HepG2 (cell line): Measurements from ENCODE around the gene NCOA6. TPM values are rescaled to one million over a fixed set of nuclear protein-coding genes. Genes with fewer than 3 reads are reported as not detected.

Experiments used
- AGO2 ChIP-seq: fragments of 200-400 bp; formaldehyde crosslinking; optimal IDR thresholded peaks from 2 replicates; pipeline ENCODE3; 2017; ENCODE audit warnings: mild to moderate bottlenecking, low read depth, low read length, moderate library complexity
- ARNTL ChIP-seq: sonication (generic); formaldehyde crosslinking; IDR thresholded peaks from 2 replicates; pipeline ENCODE4 v1.4.0; 2020; ENCODE audit warnings: mild to moderate bottlenecking, missing genetic modification reagents
- FOXA1 ChIP-seq, 2 experiments: fragments of 450-650 bp in 1 of 2; sonication (generic) in 1 of 2; formaldehyde crosslinking in 1 of 2; IDR thresholded peaks; 2 replicates each; pipeline versions ENCODE4 v1.4.0 to v1.6.1; 2016 to 2020; ENCODE audit warnings: missing genetic modification reagents in 1 of 2
- FOXO4 ChIP-seq: sonication (generic); formaldehyde crosslinking; conservative IDR thresholded peaks from 2 replicates; pipeline ENCODE4 v1.8.1; 2023; ENCODE audit warnings: missing genetic modification reagents
- GATA4 ChIP-seq: sonication (generic); IDR thresholded peaks from 2 replicates; pipeline ENCODE4 v1.6.1; 2016; ENCODE audit warnings: antibody characterized with exemption, low read depth, borderline replicate concordance
- HBP1 ChIP-seq: IDR thresholded peaks from 2 replicates; pipeline ENCODE4 v1.6.1; 2016; ENCODE audit warnings: low read depth, control low read depth
- HNRNPL ChIP-seq: fragments of 200-400 bp; formaldehyde crosslinking; IDR thresholded peaks from 2 replicates; pipeline ENCODE4 v1.6.1; 2017; ENCODE audit warnings: mild to moderate bottlenecking, low read depth, low read length
- IRF1 ChIP-seq: sonication (generic); formaldehyde crosslinking; IDR thresholded peaks from 2 replicates; pipeline ENCODE4 v1.4.0; 2020; ENCODE audit warnings: low read depth, mild to moderate bottlenecking, missing genetic modification reagents
- MAFF ChIP-seq: IDR thresholded peaks from 2 replicates; pipeline ENCODE4 v1.6.1; 2011; ENCODE audit warnings: low read depth, low read length, improper control_type of control experiment
- MED13 ChIP-seq: sonication (generic); formaldehyde crosslinking; IDR thresholded peaks from 2 replicates; pipeline ENCODE4 v1.5.0; 2020; ENCODE audit warnings: missing genetic modification reagents
- NFE2L2 ChIP-seq: fragments of 150-350 bp; IDR thresholded peaks from 2 replicates; pipeline ENCODE4 v1.6.1; 2014; ENCODE audit warnings: low read length
- NR3C1 ChIP-seq: sonication (generic); formaldehyde crosslinking; IDR thresholded peaks from 2 replicates; pipeline ENCODE4 v1.4.0; 2020; ENCODE audit warnings: missing genetic modification reagents
- RBAK ChIP-seq: sonication (generic); formaldehyde crosslinking; IDR thresholded peaks from 2 replicates; pipeline ENCODE4 v1.5.1; 2020; ENCODE audit warnings: mild to moderate bottlenecking, missing genetic modification reagents
- RBM39 ChIP-seq: fragments of 200-400 bp; formaldehyde crosslinking; IDR thresholded peaks from one replicate; pipeline ENCODE4 v1.6.1; 2018; ENCODE audit warnings: antibody characterized with exemption, mild to moderate bottlenecking, low read depth, low read length; ENCODE audit not compliant: poor library complexity, severe bottlenecking
- SKI ChIP-seq: fragments of 450-650 bp; IDR thresholded peaks from one replicate; pipeline ENCODE4 v1.6.1; 2018; ENCODE audit warnings: mild to moderate bottlenecking; ENCODE audit not compliant: partially characterized antibody
- TFDP1 ChIP-seq: IDR thresholded peaks from 2 replicates; pipeline ENCODE4 v1.6.1; 2016; ENCODE audit warnings: missing compliant biosample characterization, missing genetic modification reagents, borderline replicate concordance
- TMF1 ChIP-seq: sonication (generic); formaldehyde crosslinking; IDR thresholded peaks from 2 replicates; pipeline ENCODE4 v1.8.1; 2022; ENCODE audit warnings: low read depth, missing genetic modification reagents
- ZBTB1 ChIP-seq: sonication (generic); formaldehyde crosslinking; IDR thresholded peaks from 2 replicates; pipeline ENCODE4 v1.4.0; 2020; ENCODE audit warnings: missing genetic modification reagents, borderline replicate concordance
- ZBTB42 ChIP-seq: sonication (generic); formaldehyde crosslinking; IDR thresholded peaks from 2 replicates; pipeline ENCODE4 v1.5.0; 2020; ENCODE audit warnings: mild to moderate bottlenecking, missing genetic modification reagents
- ZNF224 ChIP-seq: sonication (generic); formaldehyde crosslinking; IDR thresholded peaks from 2 replicates; pipeline ENCODE4 v1.5.0; 2020; ENCODE audit warnings: mild to moderate bottlenecking, missing genetic modification reagents
- ZNF317 ChIP-seq: sonication (generic); formaldehyde crosslinking; IDR thresholded peaks from 2 replicates; pipeline ENCODE4 v1.5.0; 2020; ENCODE audit warnings: mild to moderate bottlenecking, missing genetic modification reagents
- ZNF343 ChIP-seq: sonication (generic); formaldehyde crosslinking; IDR thresholded peaks from 2 replicates; pipeline ENCODE4 v1.4.0; 2020; ENCODE audit warnings: mild to moderate bottlenecking, missing genetic modification reagents
- ZNF652 ChIP-seq: IDR thresholded peaks from 2 replicates; pipeline ENCODE4 v1.6.1; 2016; ENCODE audit warnings: low read depth, borderline replicate concordance
- ZNF713 ChIP-seq: sonication (generic); formaldehyde crosslinking; IDR thresholded peaks from 2 replicates; pipeline ENCODE4 v1.4.0; 2020; ENCODE audit warnings: mild to moderate bottlenecking, missing genetic modification reagents
- ZNF83 ChIP-seq: sonication (generic); formaldehyde crosslinking; IDR thresholded peaks from 2 replicates; pipeline ENCODE4 v1.4.0; 2020; ENCODE audit warnings: missing genetic modification reagents, mild to moderate bottlenecking, borderline replicate concordance
- ZNF879 ChIP-seq: sonication (generic); formaldehyde crosslinking; IDR thresholded peaks from 2 replicates; pipeline ENCODE4 v1.8.1; 2023; ENCODE audit warnings: missing genetic modification reagents
- ZSCAN30 ChIP-seq: sonication (generic); formaldehyde crosslinking; IDR thresholded peaks from 2 replicates; pipeline ENCODE4 v1.5.0; 2020; ENCODE audit warnings: mild to moderate bottlenecking, missing genetic modification reagents
- ZSCAN9 ChIP-seq: IDR thresholded peaks from 2 replicates; pipeline ENCODE4 v1.6.1; 2016; ENCODE audit warnings: borderline replicate concordance
- polyA plus RNA-seq, 8 experiments: library from polyadenylated mRNA; depleted of rRNA in 3 of 8; stranded (reverse) in 7 of 8; unstranded in 1 of 8; fragments of >200 nt; fragmentation: Illumina TruSeq in 4 of 8; extraction: Trizol in 4 of 8; gene quantifications; 2 replicates each; pipeline versions ENCODE4 v1.2.1 to v1.2.3, GENCODE V29; 2011 to 2016; ENCODE audit warnings: low read depth in 4 of 8, missing spikeins in 1 of 8, mixed read lengths in 1 of 8; ENCODE audit not compliant: insufficient read depth in 1 of 8
- total RNA-seq, 5 experiments: library from RNA; depleted of rRNA; stranded (reverse); fragments of >200 nt; fragmentation: Illumina TruSeq; extraction: Trizol; gene quantifications; 2 replicates each; pipeline ENCODE4 v1.2.3, GENCODE V29; 2016; ENCODE audit warnings: low read depth in 1 of 5

NCOA6 gene
- total and polyA plus RNA-seq, 2 of the 13 experiments (the other 11 are each of a cell fraction or from before 2014, with no cell fraction given) = 11.2 to 29.3 TPM

- TF ChIP-seq FOXO4 (CRISPR knock-in tag) (no peak), ZNF317 (CRISPR knock-in tag) (no peak), ZNF879 (no peak), ZSCAN30 (CRISPR knock-in tag) (no peak), ZSCAN9 (CRISPR knock-in tag) (no peak), TFDP1 (CRISPR knock-in tag) (no peak), ZNF713 (CRISPR knock-in tag) (no peak), ARNTL (CRISPR knock-in tag) (no peak), IRF1 (CRISPR knock-in tag) (no peak), ZNF652 (CRISPR knock-in tag) (no peak), SKI (no peak), TMF1 (CRISPR knock-in tag) (no peak), MAFF (no peak), FOXA1 (IDR thresholded peaks at IDR 0.05) (no peak), FOXA1 (CRISPR knock-in tag; IDR thresholded peaks at IDR 0.05) (no peak), GATA4 (no peak), NFE2L2 (no peak), ZBTB42 (CRISPR knock-in tag) (no peak), RBAK (CRISPR knock-in tag) (no peak), RBM39 (peak; percentile 6), ZBTB1 (no peak), AGO2 (peak; percentile 70), HBP1 (CRISPR knock-in tag) (no peak), HNRNPL (0 out of 2 replicates have a peak, but pooled peaks have one; percentile 27), ZNF83 (CRISPR knock-in tag) (no peak), MED13 (no peak), NR3C1 (no peak), ZNF224 (no peak), ZNF343 (CRISPR knock-in tag) (no peak)
Observed at GRCh38 chr20:34709044-34709830, 116.2 kb downstream of the NCOA6 start (continued).
